ENCODE data around the gene R3HDM2. TPM values are rescaled to one million over a fixed set of nuclear protein-coding genes. Genes with fewer than 3 reads are reported as not detected.
"Not testable (repeated sequence)": the region's sequence is repeated elsewhere in the genome, so short reads cannot be mapped to it uniquely, and the experiment has no call there.

R3HDM2 gene
- total RNA-seq, 1 donor from 2014 or later: 46.5 TPM

DNA sequence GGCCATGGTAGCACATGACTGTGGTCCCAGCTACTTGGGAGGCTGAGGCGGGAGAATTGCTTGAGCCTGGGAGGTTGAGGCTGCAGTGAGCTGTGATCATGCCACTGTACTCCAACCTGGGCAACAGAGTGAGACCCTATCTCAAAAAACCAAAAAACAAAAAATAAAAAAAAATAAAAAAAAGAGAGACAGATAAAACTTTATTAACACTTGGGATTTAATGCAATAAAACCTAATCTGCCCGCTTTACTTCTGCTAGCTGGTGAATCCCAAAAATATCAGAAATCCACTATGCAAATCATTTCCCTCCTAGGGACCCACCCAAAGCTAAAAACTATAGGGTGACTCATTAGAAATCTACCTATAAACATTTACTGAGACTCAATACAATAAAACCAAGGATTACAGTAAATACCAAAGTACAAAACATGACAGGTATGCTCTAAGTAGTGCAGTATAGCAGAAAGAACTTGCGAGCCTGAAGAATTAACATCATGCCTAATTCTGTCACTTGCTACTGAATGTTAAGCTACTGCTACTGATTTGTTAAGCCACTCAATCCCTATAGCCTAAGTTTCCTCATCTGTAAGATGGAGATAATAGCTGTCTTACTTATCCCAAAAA, 129.8 kb downstream of the R3HDM2 start:
- DNase-seq (ENCODE audit: low spot score): no peak
- H3K9me3 Mint-ChIP-seq (ENCODE audit: low read depth): no peaks in the 10 kb centered on the region
- no peak overlapping the region for H3K27ac Mint-ChIP-seq (ENCODE audit: unreplicated experiment)
- TF ChIP-seq, protein P1, sequence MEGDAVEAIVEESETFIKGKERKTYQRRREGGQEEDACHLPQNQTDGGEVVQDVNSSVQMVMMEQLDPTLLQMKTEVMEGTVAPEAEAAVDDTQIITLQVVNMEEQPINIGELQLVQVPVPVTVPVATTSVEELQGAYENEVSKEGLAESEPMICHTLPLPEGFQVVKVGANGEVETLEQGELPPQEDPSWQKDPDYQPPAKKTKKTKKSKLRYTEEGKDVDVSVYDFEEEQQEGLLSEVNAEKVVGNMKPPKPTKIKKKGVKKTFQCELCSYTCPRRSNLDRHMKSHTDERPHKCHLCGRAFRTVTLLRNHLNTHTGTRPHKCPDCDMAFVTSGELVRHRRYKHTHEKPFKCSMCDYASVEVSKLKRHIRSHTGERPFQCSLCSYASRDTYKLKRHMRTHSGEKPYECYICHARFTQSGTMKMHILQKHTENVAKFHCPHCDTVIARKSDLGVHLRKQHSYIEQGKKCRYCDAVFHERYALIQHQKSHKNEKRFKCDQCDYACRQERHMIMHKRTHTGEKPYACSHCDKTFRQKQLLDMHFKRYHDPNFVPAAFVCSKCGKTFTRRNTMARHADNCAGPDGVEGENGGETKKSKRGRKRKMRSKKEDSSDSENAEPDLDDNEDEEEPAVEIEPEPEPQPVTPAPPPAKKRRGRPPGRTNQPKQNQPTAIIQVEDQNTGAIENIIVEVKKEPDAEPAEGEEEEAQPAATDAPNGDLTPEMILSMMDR (IDR thresholded peaks at IDR 0.05): no peak
- H3K4me1 Mint-ChIP-seq (ENCODE audit: low read depth): peaks cover 20% of the 10 kb centered on the region
- no peaks in the 10 kb centered on the region for H3K27me3 Mint-ChIP-seq (ENCODE audit: low read depth)
- H3K36me3 Mint-ChIP-seq (ENCODE audit: low read depth): peaks cover 27% of the 10 kb centered on the region
- H3K4me3 Mint-ChIP-seq (ENCODE audit: unreplicated experiment): no peak overlapping the region

DNA sequence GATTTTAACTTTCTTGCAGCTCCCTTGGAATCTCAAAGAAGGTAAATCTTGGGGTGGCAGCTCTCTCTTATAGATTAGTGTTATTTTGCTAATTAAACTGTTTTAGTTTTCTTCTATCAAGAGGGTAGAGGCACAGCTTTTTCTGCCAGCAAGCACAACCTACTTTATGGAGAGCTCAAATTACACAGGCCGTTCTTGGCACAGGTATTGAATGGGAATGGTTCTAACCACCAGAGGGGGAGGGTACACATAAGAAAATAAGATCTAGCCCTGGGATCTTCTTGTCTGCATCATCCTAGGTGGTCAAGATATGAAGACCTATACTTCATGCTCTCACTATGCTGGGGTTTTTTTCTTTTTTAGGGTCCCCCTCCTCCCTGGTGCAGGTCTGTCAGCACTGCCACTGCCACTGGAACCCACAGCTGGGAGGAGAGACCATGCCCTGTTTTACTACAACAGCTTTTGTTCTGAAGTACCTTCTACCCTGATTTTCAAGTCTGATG, 131.3 kb downstream of the R3HDM2 start:
- H3K27ac Mint-ChIP-seq (ENCODE audit: unreplicated experiment): no peak overlapping the region
- TF ChIP-seq, protein P1 (IDR thresholded peaks at IDR 0.05): no peak
- H3K36me3 Mint-ChIP-seq (ENCODE audit: low read depth): peaks cover 29% of the 10 kb centered on the region
- H3K4me3 Mint-ChIP-seq (ENCODE audit: unreplicated experiment): no peak overlapping the region
- peaks cover 20% of the 10 kb centered on the region for H3K4me1 Mint-ChIP-seq (ENCODE audit: low read depth)
- no peaks in the 10 kb centered on the region for H3K27me3 Mint-ChIP-seq (ENCODE audit: low read depth)
- H3K9me3 Mint-ChIP-seq (ENCODE audit: low read depth): no peaks in the 10 kb centered on the region
- DNase-seq (ENCODE audit: low spot score): no peak

DNA sequence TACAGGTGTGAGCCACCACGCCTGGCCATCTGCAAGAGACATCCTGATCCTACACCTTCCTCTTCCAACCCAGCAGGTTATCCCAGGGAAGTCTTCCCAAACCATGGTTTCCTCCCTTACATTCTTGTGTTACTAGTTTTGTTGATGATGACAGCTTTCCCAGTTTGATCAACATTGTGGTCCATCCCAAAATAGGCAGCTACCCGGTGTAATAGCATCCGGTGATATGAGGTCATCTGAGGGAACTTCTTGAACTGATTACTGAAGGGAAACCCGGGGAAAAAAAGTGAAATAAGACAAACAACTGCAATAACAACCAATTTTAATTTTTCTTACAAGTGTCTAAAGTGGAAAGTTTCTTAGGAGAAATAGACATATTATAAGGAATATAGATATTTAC, 134.6 kb downstream of the R3HDM2 start:
- H3K27ac Mint-ChIP-seq (ENCODE audit: unreplicated experiment): no peak overlapping the region
- no peak overlapping the region for H3K4me3 Mint-ChIP-seq (ENCODE audit: unreplicated experiment)
- no peaks in the 10 kb centered on the region for H3K9me3 Mint-ChIP-seq (ENCODE audit: low read depth)
- DNase-seq (ENCODE audit: low spot score): no peak
- TF ChIP-seq, protein P1 (IDR thresholded peaks at IDR 0.05): no peak
- H3K27me3 Mint-ChIP-seq (ENCODE audit: low read depth): no peaks in the 10 kb centered on the region
- H3K4me1 Mint-ChIP-seq (ENCODE audit: low read depth): peaks cover 9% of the 10 kb centered on the region
- H3K36me3 Mint-ChIP-seq (ENCODE audit: low read depth): peaks cover 32% of the 10 kb centered on the region

DNA sequence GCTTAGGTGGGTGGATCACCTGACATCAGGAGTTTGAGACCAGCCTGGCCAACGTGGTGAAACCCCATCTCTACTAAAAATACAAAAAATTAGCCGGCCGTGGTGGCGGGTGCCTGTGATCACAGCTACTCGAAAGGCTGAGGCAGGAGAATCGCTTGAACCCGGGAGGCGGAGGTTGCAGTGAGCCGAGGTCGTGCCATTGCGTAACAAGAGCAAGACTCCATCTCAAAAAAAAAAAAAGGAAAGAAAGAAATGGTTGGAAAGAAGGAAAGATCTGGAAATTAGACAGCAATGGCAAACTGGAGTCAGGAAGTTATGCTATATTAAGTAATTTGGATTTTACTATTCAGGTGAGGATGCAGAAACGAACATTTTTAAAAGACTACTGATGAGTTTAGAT, 148.8 kb downstream of the R3HDM2 start:
- Mint-ChIP-seq H3K36me3 (ENCODE audit: low read depth) (peaks cover 26% of the 10 kb centered on the region), H3K4me1 (ENCODE audit: low read depth) (peaks cover 18% of the 10 kb centered on the region), H3K27ac (ENCODE audit: unreplicated experiment) (peak overlapping the region; percentile 25)
- not testable (repeated sequence) for H3K27me3 Mint-ChIP-seq (ENCODE audit: low read depth); H3K4me3 Mint-ChIP-seq (ENCODE audit: unreplicated experiment); H3K9me3 Mint-ChIP-seq (ENCODE audit: low read depth); DNase-seq (ENCODE audit: low spot score)

DNA sequence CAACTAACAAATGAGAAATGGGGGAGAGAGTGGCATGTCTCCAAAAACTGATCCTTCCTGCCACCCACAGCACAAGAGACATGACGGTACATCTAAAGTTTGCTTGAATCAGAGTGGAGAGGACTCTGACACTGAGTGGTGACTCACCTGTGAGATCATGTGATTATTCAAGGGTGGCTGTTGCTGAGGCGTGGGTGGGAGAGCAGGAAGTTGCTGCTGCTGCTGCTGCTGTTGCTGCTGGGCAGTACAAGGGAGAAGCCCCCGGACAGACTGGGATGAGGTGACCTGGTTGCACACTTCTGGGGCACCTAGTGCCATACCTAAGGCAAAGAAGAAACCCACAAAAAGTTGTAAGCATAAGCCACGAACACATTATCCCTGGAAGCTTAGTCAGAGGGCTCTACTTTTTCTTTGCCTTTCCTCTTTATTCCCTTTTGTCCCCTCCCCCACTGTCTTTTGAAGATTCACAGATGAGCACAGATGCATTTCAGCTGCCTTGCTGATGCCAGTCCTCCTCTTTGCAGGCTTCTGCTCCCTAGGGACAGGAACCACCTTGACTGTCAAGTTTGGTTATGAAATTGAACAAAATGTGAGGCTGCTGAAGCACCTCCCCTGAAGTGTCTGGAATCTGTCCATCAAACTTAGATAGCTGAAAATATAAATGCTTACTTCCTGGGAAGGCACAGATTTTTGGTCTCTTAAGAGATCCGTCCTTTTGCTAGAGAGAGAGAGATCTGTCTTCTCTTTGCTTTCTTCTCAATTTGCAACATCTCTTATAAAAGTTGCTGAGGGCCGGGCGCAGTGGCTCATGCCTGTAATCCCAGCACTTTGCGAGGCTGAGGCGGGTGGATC, 150.4 kb downstream of the R3HDM2 start:
- H3K27me3 Mint-ChIP-seq (ENCODE audit: low read depth): no peaks in the 10 kb centered on the region
- DNase-seq (ENCODE audit: low spot score): no peak
- H3K4me3 Mint-ChIP-seq (ENCODE audit: unreplicated experiment): peak overlapping the region; percentile 11
- TF ChIP-seq, protein P1 (IDR thresholded peaks at IDR 0.05): no peak
- no peaks in the 10 kb centered on the region for H3K9me3 Mint-ChIP-seq (ENCODE audit: low read depth)
- peaks cover 18% of the 10 kb centered on the region for H3K4me1 Mint-ChIP-seq (ENCODE audit: low read depth)
- H3K36me3 Mint-ChIP-seq (ENCODE audit: low read depth): peaks cover 21% of the 10 kb centered on the region
- peak overlapping the region; percentile 92 for H3K27ac Mint-ChIP-seq (ENCODE audit: unreplicated experiment)

All from chondrocyte (in vitro differentiated cells).